Endometrium (tissue), 2 donors: Measurements from ENCODE around the gene SATB2.

ENCODE experiments used
- FAIRE-seq: peaks from 2 replicates; lab custom pipeline; 2012; peaks lifted over from hg19 to GRCh38; lab: Jason Lieb, UNC
- donor health status: control.
- donor health status: control.

Gene SATB2

DNA sequence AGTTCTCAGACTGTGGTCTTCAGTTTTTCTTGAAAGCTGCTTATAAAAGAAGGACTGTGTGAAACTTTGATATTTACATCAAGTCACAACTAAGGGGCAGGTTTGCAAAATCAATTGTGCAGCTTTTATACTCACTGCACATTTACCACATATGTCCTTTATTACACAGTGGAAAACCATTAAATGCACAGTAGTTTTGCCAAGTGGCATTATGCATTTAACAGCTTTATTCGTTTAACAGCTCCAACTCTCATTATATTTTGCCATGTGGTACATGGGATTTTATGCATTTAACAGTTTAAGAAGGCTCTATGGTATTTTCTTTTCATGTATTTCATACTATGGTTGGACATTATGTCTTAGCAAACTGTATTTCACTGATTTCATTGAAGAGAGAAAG, 135.6 kb downstream of the SATB2 start:
- no peak for FAIRE-seq

- no peak for FAIRE-seq
Observed at GRCh38 chr2:199317646-199318045, 140.1 kb downstream of the SATB2 start.

DNA sequence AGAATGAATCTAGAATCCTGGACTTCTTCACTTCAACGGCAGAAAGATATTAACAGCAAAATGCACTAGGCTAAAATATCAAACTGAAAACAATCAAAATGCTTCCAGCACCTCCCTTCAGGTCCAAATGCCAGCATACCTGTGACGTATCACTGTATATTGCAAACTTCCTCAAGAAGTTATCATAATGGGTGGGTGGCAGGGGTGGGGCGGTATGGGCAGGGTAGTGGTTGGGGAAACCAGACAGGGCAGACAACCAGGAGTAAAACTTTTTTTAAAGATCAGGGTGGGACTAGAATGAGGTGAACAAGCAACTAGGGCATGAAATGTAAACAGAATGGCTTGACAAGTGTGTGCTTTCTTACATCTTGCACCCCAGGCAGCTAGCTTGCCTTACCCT, 140.9 kb downstream of the SATB2 start:
- FAIRE-seq: no peak

DNA sequence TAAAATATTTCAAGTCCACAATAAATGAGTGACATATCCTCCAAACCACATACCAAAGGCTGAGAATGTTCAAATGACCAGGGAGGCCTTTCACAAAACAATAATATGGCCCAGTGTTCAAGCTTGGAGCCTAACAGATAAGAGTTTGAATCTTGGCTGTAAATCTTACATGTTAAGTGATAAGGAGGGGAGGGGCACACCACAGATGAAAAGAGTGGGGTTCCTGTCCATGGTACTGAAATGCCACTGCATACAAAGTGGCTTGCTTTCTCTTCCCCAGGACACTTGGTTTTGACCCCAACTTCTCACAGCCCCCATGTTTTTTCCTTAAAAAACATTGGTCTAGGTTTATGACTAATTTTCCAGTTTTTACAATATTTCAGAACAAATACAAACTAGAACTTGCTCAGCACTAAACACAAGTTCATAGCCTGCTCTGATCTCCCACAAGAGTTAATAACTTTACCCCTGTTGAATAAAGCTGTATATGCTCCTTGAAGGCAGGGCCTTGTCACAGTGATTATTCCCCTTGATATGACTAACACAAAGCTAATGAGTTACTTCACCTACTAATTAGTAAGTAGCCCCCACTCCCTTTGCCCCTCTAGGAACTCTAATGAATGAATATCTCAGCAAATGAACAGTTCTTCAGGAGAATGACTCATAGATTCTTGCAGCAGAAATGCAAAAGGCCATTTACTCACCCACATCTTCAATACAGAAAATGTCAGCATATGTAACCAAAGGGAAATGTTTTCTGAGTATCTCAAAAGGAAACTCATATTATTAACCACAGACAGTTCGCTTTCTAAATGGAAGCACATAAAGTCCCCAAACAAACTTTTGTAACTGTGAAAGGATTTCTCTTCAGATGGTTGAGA, 142.2 kb downstream of the SATB2 start:
- FAIRE-seq: no peak

GRCh38 chr2:199312931-199313330, 144.8 kb downstream of the SATB2 start:
- no peak for FAIRE-seq

DNA sequence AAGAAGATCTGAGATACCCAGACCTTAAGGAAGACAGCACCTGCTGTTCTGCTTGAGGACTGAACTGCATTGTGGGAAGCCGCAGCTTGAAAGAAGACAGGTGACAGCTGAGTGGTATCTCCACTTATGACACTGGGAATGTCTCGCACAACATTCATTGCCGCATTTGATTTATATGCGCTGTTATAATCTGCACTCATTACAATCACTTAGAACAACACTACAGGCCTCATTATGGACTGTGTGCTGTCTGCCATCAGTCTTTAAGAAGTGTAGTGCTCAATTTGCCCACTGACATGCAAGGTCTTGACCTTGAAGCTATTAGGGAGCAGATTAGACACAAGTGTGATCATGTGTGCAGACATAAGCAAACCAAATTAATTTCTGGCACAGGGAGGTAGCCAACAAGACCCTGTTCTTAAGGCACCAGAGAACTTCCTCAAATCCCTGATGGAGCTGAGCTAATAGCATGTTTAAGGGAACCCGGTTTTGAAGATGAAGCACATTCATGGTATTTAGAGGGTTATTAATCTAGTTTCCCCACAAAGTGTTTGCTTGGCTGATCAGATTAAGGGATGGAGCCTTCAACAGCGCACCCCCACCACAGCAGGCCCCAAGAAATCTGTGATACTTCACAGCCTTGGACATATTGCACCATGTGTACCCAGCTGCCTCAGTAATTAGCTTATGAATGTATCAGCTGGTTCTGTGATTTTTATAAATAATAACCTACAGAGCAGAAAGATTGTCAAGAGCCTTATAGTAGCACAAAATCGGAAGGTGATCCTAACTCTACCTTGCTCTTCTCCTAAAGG, 146.8 kb downstream of the SATB2 start:
- FAIRE-seq: no peak

GRCh38 chr2:199309973-199310372, 147.8 kb downstream of the SATB2 start:
- no peak for FAIRE-seq

DNA sequence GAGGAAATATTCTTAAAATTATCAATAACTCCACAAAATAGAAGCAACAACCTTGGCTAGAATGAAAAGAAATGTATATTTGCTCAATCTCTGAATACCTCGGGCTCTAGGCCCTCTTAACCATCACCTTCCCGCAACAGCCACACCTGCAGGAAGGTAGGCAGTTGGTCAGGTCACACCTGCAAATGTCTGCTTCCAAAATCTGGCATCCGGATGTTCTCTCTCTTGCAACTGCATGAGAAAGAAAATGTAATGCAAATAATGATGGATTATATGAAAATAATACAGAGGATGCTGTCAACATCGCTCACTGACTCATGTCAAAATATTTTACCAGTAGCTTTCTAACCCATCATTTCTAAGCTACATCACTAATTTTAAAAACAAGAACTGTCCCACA, 148.3 kb downstream of the SATB2 start:
- no peak for FAIRE-seq

GRCh38 chr2:199308567-199308966, 149.2 kb downstream of the SATB2 start:
- no peak for FAIRE-seq

GRCh38 chr2:199307461-199307860, 150.3 kb downstream of the SATB2 start:
- FAIRE-seq: no peak

DNA sequence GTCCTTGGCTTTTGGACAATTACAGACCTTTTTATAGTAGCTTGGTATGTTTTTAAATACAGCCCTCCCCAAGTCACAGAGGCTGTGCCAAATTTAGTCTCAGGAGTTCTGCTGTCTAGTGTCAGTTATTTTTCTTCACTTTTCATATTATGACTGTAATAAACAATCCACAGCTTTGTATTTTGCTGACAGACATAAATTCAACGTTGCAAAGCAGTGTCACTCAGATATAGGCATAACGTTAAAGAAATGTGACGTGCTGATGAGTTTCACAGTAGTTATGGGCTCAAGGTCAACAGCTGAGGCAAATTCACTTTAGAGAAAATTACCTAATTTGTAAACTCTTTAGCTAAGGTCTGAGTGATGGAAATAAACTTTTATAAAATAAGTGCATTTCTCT, 151.6 kb downstream of the SATB2 start:
- no peak for FAIRE-seq

DNA sequence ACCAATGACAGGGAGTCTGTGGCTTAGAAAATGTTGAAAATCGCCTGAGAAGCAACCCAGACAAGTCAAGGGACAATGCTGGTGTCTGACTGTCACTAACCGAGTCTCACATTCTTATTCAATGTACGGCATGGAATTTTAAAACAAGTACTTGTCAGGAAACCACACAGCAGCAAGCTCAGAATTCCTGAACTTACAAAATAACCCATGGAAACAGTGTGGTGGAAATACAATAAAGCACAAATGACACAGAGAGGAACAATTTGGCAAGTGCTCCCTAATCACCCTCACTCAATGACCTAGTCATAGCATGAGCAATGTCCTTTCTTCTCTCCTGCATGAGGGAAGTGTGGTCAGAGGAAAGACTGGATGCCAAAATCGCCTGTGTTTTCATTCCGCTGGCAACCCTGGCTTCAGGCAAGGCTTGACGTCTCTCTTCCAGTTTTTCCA, 154.0 kb downstream of the SATB2 start:
- FAIRE-seq: no peak

DNA sequence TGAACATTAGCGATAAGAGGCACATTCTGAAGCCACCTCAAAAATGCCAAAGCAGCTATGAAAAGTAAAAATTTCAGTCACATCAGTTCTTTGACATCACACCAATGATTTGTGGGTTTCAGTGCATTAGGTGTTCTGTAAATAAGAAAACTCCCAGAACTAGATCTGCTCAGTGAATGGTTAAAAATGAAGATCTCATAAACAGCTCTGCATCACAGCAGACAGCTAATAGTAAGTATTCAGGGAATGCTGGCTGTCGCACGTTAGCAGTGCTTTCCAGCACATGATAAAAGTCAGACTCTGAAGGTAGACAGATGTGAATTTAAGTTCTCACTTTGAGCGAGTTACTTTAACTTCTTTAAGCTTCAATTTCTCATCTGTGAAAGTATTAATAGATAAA, 154.9 kb downstream of the SATB2 start:
- no peak for FAIRE-seq

- no peak for FAIRE-seq
Observed at GRCh38 chr2:199288424-199288823, 169.3 kb downstream of the SATB2 start.

DNA sequence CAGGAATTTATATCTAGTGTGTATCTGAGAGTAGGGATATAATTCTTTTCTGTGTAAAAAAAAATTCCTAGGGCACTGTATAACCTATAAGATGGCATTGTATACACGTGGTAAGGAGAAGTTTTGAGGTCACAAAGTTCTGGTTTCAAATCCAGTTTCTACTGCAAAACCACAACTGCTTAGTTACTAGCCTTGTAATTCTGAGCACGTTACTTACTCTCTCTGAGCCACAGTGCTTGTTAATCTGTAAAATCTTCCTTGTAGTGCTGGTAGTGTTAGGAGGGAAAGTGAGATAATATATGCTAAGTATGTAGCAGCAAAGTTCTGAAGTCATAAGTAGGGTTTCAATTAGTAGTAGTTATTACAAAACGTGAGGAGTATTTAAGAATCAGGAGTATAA, 175.4 kb downstream of the SATB2 start:
- no peak for FAIRE-seq

DNA sequence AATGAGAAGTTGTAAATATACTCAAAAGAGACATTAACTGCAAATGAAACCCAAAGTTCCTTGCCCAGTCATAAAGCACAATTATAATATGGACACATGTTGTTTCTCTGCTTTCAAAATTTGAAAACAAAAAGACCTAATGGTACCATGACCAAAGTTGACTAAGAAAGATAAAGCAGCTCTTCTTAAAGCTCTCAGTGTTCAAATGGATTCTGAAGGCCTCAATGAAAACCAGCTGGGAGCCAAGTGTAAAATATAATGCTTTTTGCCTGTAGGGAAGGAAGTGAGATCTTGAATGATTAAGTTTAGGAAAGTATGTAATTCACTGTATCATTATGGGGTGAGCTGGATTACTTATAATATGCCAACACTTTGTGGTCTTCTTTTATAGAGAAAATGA, 178.6 kb downstream of the SATB2 start:
- no peak for FAIRE-seq

DNA sequence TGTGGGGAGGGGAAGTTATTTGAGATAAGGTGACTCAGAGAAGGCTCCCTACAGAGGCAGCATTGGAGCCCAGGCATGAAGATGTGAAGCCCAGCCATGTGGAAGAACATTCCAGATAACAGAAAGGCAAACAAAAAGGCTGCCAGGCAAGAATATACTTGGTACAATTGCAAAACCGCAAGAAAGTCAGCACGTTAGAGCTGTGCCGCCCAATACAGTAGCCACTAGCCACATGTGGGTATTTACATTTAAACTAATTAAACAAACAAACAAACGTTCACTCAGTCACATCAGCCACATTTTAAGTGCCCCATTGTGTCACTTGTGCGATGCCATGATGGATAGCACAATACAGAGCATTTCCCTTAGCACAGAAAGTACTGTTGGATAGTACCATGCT, 179.6 kb downstream of the SATB2 start:
- no peak for FAIRE-seq

DNA sequence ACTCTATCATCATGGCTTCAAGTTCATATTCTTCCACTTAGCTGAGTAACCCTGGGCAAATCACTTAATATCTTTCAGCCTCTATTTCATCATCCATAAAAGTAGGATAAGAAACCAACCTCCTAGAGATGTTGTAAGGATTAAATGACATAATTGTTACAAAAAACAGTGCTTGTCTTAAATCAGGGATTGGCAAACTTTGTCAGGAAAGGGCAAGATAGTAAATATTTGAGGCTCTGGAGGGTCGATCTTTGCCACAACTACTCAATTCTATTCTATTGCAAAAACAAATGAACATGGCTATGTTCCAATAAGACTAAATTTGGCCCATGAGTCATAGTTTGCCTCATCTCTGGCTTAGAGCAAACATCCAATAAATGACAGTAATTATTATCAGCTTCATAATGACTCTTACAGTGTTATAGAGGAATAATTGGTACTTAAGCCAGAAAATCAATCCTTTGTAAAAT, 184.7 kb downstream of the SATB2 start:
- no peak for FAIRE-seq

GRCh38 chr2:199261936-199262335, 195.8 kb downstream of the SATB2 start:
- no peak for FAIRE-seq

DNA sequence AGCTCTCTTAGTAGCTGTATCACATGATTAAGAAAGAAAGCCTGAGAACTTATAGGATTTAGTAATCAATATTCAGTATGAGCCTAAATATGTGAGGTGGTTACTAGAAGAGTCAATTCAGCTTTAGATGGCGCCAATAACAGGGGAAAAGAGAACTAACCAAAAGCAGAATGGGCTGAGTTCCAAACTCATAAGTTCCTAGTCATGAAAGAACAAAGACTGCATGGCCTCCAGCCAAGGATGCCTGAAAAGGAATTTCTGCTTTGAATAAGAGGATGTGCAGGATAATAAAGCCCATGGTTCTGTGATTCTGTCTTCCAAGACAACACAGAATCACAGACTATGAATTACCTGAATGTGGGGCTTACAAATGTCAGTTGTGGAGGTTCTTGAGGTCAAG, 196.5 kb downstream of the SATB2 start:
- no peak for FAIRE-seq

GRCh38 chr2:199259671-199260070, 198.1 kb downstream of the SATB2 start:
- no peak for FAIRE-seq

- no peak for FAIRE-seq
Observed at GRCh38 chr2:199258291-199258690, 199.4 kb downstream of the SATB2 start.
